ENCODE data around the gene ANKMY1.

DNA sequence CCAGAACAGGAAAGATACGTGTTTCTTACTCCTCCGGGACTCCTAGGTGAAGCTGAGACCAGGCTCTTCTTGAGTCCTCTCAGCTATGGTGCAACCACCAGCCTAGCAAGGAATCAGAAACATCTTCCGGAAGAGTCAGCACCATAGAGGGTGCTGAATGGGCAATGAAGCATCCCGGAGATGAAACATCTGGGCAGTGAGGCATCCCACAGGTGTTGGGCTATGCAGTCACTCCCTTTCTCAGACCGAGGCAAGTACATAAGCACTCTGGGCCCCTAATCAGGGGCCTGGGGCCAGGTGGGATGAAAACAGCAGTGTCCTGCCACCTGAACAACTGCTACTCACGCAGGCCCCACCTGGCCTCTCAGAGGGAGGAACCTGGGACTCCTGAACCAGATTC is 27.3 kb upstream of the ANKMY1 start:
- TF ChIP-seq, protein P1, sequence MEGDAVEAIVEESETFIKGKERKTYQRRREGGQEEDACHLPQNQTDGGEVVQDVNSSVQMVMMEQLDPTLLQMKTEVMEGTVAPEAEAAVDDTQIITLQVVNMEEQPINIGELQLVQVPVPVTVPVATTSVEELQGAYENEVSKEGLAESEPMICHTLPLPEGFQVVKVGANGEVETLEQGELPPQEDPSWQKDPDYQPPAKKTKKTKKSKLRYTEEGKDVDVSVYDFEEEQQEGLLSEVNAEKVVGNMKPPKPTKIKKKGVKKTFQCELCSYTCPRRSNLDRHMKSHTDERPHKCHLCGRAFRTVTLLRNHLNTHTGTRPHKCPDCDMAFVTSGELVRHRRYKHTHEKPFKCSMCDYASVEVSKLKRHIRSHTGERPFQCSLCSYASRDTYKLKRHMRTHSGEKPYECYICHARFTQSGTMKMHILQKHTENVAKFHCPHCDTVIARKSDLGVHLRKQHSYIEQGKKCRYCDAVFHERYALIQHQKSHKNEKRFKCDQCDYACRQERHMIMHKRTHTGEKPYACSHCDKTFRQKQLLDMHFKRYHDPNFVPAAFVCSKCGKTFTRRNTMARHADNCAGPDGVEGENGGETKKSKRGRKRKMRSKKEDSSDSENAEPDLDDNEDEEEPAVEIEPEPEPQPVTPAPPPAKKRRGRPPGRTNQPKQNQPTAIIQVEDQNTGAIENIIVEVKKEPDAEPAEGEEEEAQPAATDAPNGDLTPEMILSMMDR (conservative IDR thresholded peaks at IDR 0.05), result no peak
- TF ChIP-seq EZH2 (IDR thresholded peaks at IDR 0.05; ENCODE audit: low read depth), result no peak
